GM12878 (cell line): ENCODE measurements around the gene GDF11. TPM values are rescaled to one million over a fixed set of nuclear protein-coding genes. Genes with fewer than 3 reads are reported as not detected.

ENCODE experiments used
- ATAC-seq: fragments of 200-7000 bp; cut with Tn5 transposase; 3 replicates; pipeline ENCODE4 v1.9.1; 2020; ENCODE audit warnings: mild to moderate bottlenecking, moderate library complexity
- BruUV-seq: library from RNA; stranded (reverse); fragments of 400-500 nt; replicated peaks from 2 replicates; lab custom pipeline; 2021; lab: Mats Ljungman, UMichigan
- CTCF ChIA-PET: fragments of 300-600 bp; sonication (Branson Sonifier 250); formaldehyde crosslinking; extraction: SDS; loops from one replicate; lab custom pipeline; 2021; ENCODE audit warnings: inconsistent platforms; lab: Yijun Ruan, JAX
- POLR2A ChIA-PET: fragments of 350-600 bp; formaldehyde crosslinking; extraction: SDS; loops from one replicate; lab custom pipeline; 2021; ENCODE audit warnings: inconsistent platforms; lab: Charles Lee
- RAD21 ChIA-PET: fragments of 300-600 bp; sonication (Branson Sonifier 250); formaldehyde crosslinking; loops from one replicate; lab custom pipeline; 2023; ENCODE audit warnings: antibody characterized with exemption; ENCODE audit not compliant: unreplicated experiment; lab: Charles Lee
- SMC1A ChIA-PET: fragments of 300-600 bp; sonication (Branson Sonifier 250); formaldehyde crosslinking; loops from one replicate; lab custom pipeline; 2023; ENCODE audit not compliant: unreplicated experiment, uncharacterized antibody; lab: Charles Lee
- DNase-seq: peaks from one replicate; pipeline ENCODE4 v3.0.0-alpha.2; 2011; ENCODE audit warnings: low read depth, low spot score
- FAIRE-seq: peaks from 3 replicates; lab custom pipeline; 2011; peaks lifted over from hg19 to GRCh38; lab: Jason Lieb, UNC
- H2AFZ ChIP-seq: 2 replicates; pipeline ENCODE4 v1.6.0; 2011; ENCODE audit warnings: low read depth, low read length, control low read depth; ENCODE audit not compliant: control insufficient read depth
- H3K27ac ChIP-seq: 2 replicates; pipeline ENCODE4 v1.5.1; 2011; ENCODE audit warnings: control low read depth; ENCODE audit not compliant: control insufficient read depth, insufficient read depth
- H3K27me3 ChIP-seq, 2 experiments: replicated peaks in 1 of 2; 2 replicates each; pipeline versions ENCODE4 v1.6.0 to v1.6.1; 2011; ENCODE audit warnings: low read length in 1 of 2; ENCODE audit not compliant: control insufficient read depth in 2 of 2, insufficient read depth in 2 of 2
- H3K36me3 ChIP-seq, 2 experiments: 2 replicates each; pipeline ENCODE4 v1.5.1; 2011; ENCODE audit warnings: low read length in 1 of 2; ENCODE audit not compliant: control insufficient read depth in 2 of 2, insufficient read depth in 2 of 2
- H3K4me1 ChIP-seq: 2 replicates; pipeline ENCODE4 v1.6.1; 2011; ENCODE audit warnings: mild to moderate bottlenecking, low read length, moderate library complexity, mixed read lengths; ENCODE audit not compliant: control insufficient read depth, insufficient read depth
- H3K4me2 ChIP-seq: 2 replicates; pipeline ENCODE4 v1.6.0; 2011; ENCODE audit warnings: control low read depth; ENCODE audit not compliant: control insufficient read depth, insufficient read depth
- H3K4me3 ChIP-seq: fragments of 200-600 bp; sonication (generic); 2 replicates; pipeline ENCODE4 v1.5.1; 2016
- H3K79me2 ChIP-seq: 2 replicates; pipeline ENCODE4 v1.6.0; 2011; ENCODE audit warnings: low read length; ENCODE audit not compliant: control insufficient read depth, insufficient read depth
- H3K9ac ChIP-seq: 2 replicates; pipeline ENCODE4 v1.8.0; 2011; ENCODE audit warnings: low read length, control low read depth, mixed read lengths; ENCODE audit not compliant: control insufficient read depth, insufficient read depth
- H3K9me3 ChIP-seq: replicated peaks from 3 replicates; pipeline ENCODE4 v1.5.1; 2011; ENCODE audit warnings: mild to moderate bottlenecking, low read length; ENCODE audit not compliant: control insufficient read depth, insufficient read depth
- H4K20me1 ChIP-seq: 2 replicates; pipeline ENCODE4 v1.6.0; 2011; ENCODE audit not compliant: control insufficient read depth, insufficient read depth
- CBFB ChIP-seq: IDR thresholded peaks from 2 replicates; pipeline ENCODE4 v1.6.1; 2016; ENCODE audit warnings: antibody characterized with exemption, low read depth
- EED ChIP-seq: sonication (generic); IDR thresholded peaks from 2 replicates; pipeline ENCODE4 v1.6.1; 2016; ENCODE audit warnings: antibody characterized with exemption, low read depth
- NBN ChIP-seq: fragments of 450-650 bp; IDR thresholded peaks from 2 replicates; pipeline ENCODE4 v1.6.1; 2016
- NR2F1 ChIP-seq: fragments of 450-650 bp; conservative IDR thresholded peaks from 2 replicates; pipeline ENCODE4 v1.6.1; 2017; ENCODE audit warnings: mild to moderate bottlenecking
- RAD21 ChIP-seq: IDR thresholded peaks from 2 replicates; pipeline ENCODE4 v1.6.1; 2011; ENCODE audit warnings: mild to moderate bottlenecking, low read depth, low read length, moderate library complexity; ENCODE audit not compliant: insufficient read depth
- RAD51 ChIP-seq: fragments of 450-650 bp; IDR thresholded peaks from 2 replicates; pipeline ENCODE4 v1.6.1; 2016; ENCODE audit warnings: moderate library complexity, mild to moderate bottlenecking, inconsistent platforms
- STAT1 ChIP-seq: fragments of 450-650 bp; conservative IDR thresholded peaks from 2 replicates; pipeline ENCODE4 v1.6.1; 2014; ENCODE audit warnings: antibody characterized with exemption, mild to moderate bottlenecking
- TCF12 ChIP-seq: IDR thresholded peaks from 2 replicates; pipeline ENCODE4 v1.6.1; 2011; ENCODE audit warnings: low read depth, mild to moderate bottlenecking, low read length
- in situ Hi-C: fragments of 300-500 bp; cut with MboI; formaldehyde crosslinking; loops from 9 replicates; pipeline ENCODE4 v1.14.3; 2018; ENCODE audit warnings: mixed read lengths
- intact Hi-C: fragments of 100-400 bp; cut with micrococcal nuclease; formaldehyde crosslinking; loops from one replicate; pipeline ENCODE4 v1.14.2; 2022; ENCODE audit not compliant: unreplicated experiment
- polyA plus RNA-seq, 11 experiments: library from polyadenylated mRNA; depleted of rRNA in 4 of 11; unstranded in 6 of 11; stranded (reverse) in 5 of 11; fragments of >200 nt; fragmentation: Nextera tagmentation in 4 of 11; fragmentation: Illumina TruSeq in 1 of 11; extraction: Ambion mirVana in 4 of 11; extraction: Trizol in 1 of 11; gene quantifications; 1 replicate in 1 of 11; 2 replicates in 10 of 11; pipeline versions ENCODE4 v1.2.1 to v1.2.3, GENCODE V29; 2011 to 2016; ENCODE audit warnings: inconsistent platforms in 2 of 11, missing spikeins in 2 of 11, low read depth in 1 of 11
- total RNA-seq, 4 experiments: library from RNA; depleted of rRNA in 3 of 4; stranded (reverse); fragments of >200 nt in 3 of 4; fragmentation: Illumina TruSeq in 1 of 4; extraction: Trizol in 1 of 4; gene quantifications; 2 replicates each; pipeline versions ENCODE4 v1.2.1 to v1.2.3, GENCODE V29; 2013 to 2021
- TF ChIP-seq, protein P1 (sequence below): fragments of 450-650 bp; IDR thresholded peaks from 2 replicates; pipeline ENCODE4 v1.6.1; 2017; ENCODE audit warnings: low read depth, mild to moderate bottlenecking, moderate library complexity
- TF ChIP-seq, protein P2 (sequence below): fragments of 450-650 bp; IDR thresholded peaks from 2 replicates; pipeline ENCODE4 v1.6.1; 2014; ENCODE audit warnings: mild to moderate bottlenecking

The GDF11 gene
- total and polyA plus RNA-seq, 10 of the 15 experiments (the other 5 are each of a cell fraction or from before 2014, with no cell fraction given) = 0.83 to 15.4 (median 4.3) TPM

GRCh38 chr12:55795950-55796349 is 53.0 kb downstream of the GDF11 start:
- CTCF ChIA-PET = interaction anchor here (0.9 to 6.7 kb wide), 12 partner anchors 13 to 122 kb away, joined by 3 to 65 read pairs (median 4); partner anchors contain the start of genes ORMDL2 and SARNP
- Histone ChIP-seq H2AFZ (no peak overlapping the region), H3K79me2 (no peaks in the 10 kb centered on the region), H3K9ac (no peak overlapping the region), H3K9me3 (no peaks in the 10 kb centered on the region), H3K27ac (no peak overlapping the region), H3K36me3 (peaks cover 0 to 26% of the 10 kb centered on the region in 2 experiments), H3K27me3 (no peaks in the 10 kb centered on the region), H3K4me2 (no peak overlapping the region), H3K4me1 (no peaks in the 10 kb centered on the region), H4K20me1 (no peaks in the 10 kb centered on the region), H3K4me3 (no peak overlapping the region)
- ATAC-seq (no peak), FAIRE-seq (no peak), DNase-seq (no peak)
- in situ Hi-C loops = no loop called here
- RAD21 ChIA-PET = interaction anchor here (1.3 to 1.9 kb wide), 3 partner anchors 22 to 57 kb away, joined by 5 to 13 read pairs (median 8); partner anchors contain the start of genes ORMDL2 and SARNP
- intact Hi-C loops = loop anchor here (5.0 kb wide), 1 partner anchor 59 kb away; no protein-coding TSS in a partner anchor
- SMC1A ChIA-PET = interaction anchor here (1.0 to 5.2 kb wide), 9 partner anchors 9 to 56 kb away, joined by 3 to 30 read pairs (median 4); partner anchors contain the start of genes DNAJC14, ORMDL2 and SARNP
- BruUV-seq = no TSS peak
- POLR2A ChIA-PET = interaction anchor here (0.6 to 2.1 kb wide), 3 partner anchors 8 to 49 kb away, joined by 3 to 5 read pairs (median 3); no protein-coding TSS in a partner anchor
- TF ChIP-seq, protein P1, sequence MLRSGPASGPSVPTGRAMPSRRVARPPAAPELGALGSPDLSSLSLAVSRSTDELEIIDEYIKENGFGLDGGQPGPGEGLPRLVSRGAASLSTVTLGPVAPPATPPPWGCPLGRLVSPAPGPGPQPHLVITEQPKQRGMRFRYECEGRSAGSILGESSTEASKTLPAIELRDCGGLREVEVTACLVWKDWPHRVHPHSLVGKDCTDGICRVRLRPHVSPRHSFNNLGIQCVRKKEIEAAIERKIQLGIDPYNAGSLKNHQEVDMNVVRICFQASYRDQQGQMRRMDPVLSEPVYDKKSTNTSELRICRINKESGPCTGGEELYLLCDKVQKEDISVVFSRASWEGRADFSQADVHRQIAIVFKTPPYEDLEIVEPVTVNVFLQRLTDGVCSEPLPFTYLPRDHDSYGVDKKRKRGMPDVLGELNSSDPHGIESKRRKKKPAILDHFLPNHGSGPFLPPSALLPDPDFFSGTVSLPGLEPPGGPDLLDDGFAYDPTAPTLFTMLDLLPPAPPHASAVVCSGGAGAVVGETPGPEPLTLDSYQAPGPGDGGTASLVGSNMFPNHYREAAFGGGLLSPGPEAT = no peak
- no peak for TF ChIP-seq CBFB
- TF ChIP-seq STAT1 = no peak
- TF ChIP-seq NR2F1 = no peak
- no peak for TF ChIP-seq NBN
- TF ChIP-seq RAD21 = no peak
- TF ChIP-seq RAD51 = no peak
- TF ChIP-seq EED = no peak
- TF ChIP-seq TCF12 = no peak
- TF ChIP-seq, protein P2, sequence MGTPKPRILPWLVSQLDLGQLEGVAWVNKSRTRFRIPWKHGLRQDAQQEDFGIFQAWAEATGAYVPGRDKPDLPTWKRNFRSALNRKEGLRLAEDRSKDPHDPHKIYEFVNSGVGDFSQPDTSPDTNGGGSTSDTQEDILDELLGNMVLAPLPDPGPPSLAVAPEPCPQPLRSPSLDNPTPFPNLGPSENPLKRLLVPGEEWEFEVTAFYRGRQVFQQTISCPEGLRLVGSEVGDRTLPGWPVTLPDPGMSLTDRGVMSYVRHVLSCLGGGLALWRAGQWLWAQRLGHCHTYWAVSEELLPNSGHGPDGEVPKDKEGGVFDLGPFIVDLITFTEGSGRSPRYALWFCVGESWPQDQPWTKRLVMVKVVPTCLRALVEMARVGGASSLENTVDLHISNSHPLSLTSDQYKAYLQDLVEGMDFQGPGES = no peak
